Uterus (tissue), 2 donors: ENCODE measurements around the gene SHROOM2.

Experiments used
- POLR2A ChIP-seq, 2 donors: fragments of 450-650 bp; IDR thresholded peaks; one replicate each; pipeline ENCODE4 v1.6.1; 2016; ENCODE audit warnings: antibody characterized with exemption in 2 of 2, mild to moderate bottlenecking in 1 of 2, moderate library complexity in 1 of 2
- TF ChIP-seq, protein P1 (sequence below), 4 experiments: fragments of 200-600 bp in 2 of 4; fragments of 450-650 bp in 2 of 4; sonication (generic) in 2 of 4; IDR thresholded peaks; one replicate each; pipeline ENCODE4 v1.5.1; 2016 to 2019; ENCODE audit warnings: antibody characterized with exemption in 4 of 4, mild to moderate bottlenecking in 2 of 4, moderate library complexity in 1 of 4

DNA sequence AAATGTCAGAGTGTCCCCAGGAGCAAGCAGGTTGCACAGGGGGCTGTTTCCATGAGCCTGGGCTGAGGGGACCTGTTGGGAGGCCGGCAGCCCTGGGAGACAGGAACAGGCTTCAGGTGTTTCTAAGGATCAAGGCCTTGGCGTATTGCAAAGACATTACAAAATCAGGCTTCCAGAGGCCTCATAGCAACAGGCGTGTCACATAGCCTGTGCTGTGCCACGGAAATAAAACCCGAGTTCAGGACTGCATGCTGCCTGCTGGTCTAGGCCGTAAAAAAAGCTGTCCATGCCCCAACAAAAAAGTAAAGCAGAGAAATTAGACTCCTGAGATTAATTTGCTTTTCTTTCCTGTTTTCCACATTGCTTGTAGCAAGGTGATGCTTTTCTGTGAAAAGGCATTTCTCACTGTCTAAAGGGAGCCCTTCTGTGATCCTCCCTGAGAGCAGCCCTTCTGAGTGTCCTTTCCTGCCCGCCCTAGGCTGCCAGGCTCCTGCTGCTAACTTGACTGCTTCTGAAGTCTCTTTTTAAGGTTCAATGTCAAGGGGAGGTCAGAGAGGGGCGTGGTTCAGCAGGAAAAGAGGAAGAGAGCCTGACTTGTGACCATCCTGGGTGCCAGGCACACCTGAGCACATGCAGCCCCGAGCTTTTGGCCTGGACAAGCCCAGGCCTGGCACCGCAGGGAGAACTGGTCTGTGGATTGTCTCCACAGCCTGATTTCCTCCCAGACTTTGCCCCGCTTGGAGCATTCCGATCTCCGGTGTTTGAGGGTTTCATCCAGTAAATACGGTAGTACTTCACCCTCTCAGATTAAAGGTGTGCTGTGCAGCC is 21.3 kb downstream of the SHROOM2 start:
- TF ChIP-seq, protein P1, sequence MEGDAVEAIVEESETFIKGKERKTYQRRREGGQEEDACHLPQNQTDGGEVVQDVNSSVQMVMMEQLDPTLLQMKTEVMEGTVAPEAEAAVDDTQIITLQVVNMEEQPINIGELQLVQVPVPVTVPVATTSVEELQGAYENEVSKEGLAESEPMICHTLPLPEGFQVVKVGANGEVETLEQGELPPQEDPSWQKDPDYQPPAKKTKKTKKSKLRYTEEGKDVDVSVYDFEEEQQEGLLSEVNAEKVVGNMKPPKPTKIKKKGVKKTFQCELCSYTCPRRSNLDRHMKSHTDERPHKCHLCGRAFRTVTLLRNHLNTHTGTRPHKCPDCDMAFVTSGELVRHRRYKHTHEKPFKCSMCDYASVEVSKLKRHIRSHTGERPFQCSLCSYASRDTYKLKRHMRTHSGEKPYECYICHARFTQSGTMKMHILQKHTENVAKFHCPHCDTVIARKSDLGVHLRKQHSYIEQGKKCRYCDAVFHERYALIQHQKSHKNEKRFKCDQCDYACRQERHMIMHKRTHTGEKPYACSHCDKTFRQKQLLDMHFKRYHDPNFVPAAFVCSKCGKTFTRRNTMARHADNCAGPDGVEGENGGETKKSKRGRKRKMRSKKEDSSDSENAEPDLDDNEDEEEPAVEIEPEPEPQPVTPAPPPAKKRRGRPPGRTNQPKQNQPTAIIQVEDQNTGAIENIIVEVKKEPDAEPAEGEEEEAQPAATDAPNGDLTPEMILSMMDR (IDR thresholded peaks at IDR 0.05): no peak
- no peak for TF ChIP-seq POLR2A (IDR thresholded peaks at IDR 0.05)
